Effector CD4-positive, alpha-beta T cell (primary cell): ENCODE measurements around the gene LPAR2.
"Not testable (repeated sequence)": the region's sequence is repeated elsewhere in the genome, so short reads cannot be mapped to it uniquely, and the experiment has no call there.

Experiments used
- DNase-seq: peaks from one replicate; pipeline ENCODE4 v3.0.0-alpha.2; 2020
- total RNA-seq: gene quantifications from one replicate; lab custom pipeline; 2026; lab: John Stamatoyannopoulos, UW

The LPAR2 gene
- 39.8 reads per million, percentile 63 among the genes with 10 or more reads in this experiment for total RNA-seq

GRCh38 chr19:19627621-19628500 is at the start of gene LPAR2:
Gene LPAR2, minus strand, starts transcription at chr19:19628220. Its CDS starts 945 bp downstream, at chr19:19627275.
- DNase-seq = peak; percentile 80

DNA sequence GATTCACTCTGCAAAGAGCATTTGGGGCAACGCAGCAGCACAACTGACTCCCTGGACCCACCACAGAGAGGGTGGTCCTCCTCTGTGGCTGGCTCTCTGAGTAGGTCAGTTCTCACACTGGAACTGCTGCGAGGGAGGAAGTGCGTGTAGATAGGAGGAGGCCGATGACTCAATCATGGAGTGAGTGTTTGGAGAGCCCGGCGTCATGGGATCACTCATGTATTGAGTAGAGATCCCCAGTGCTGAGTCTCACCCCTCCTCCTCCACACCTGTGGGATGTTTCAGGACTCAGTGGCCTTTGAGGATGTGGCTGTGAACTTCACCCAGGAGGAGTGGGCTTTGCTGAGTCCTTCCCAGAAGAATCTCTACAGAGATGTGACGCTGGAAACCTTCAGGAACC is 49.6 kb upstream of the LPAR2 start:
- no peak for DNase-seq

- DNase-seq = no peak
These were observed 46.3 kb upstream of the LPAR2 start for GRCh38 chr19:19674315-19674714.

DNA sequence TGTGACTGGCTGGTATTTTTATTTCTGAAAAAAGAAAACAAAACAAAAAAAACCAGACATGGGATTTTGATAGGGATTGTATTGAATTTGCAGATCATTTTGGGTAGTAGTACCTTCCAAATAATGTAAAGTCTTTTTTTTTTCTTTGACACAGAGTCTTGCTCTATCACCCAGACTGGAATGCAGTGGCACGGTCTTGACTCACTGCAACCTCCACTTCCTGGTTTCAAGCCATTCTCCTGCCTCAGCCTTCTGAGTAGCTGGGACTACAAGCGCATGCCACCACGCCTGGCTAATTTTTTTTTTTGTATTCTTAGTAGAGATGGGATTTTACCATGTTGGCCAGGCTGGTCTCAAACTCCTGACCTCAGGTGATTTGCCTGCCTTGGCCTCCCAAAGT is 44.8 kb upstream of the LPAR2 start:
- no peak for DNase-seq

DNA sequence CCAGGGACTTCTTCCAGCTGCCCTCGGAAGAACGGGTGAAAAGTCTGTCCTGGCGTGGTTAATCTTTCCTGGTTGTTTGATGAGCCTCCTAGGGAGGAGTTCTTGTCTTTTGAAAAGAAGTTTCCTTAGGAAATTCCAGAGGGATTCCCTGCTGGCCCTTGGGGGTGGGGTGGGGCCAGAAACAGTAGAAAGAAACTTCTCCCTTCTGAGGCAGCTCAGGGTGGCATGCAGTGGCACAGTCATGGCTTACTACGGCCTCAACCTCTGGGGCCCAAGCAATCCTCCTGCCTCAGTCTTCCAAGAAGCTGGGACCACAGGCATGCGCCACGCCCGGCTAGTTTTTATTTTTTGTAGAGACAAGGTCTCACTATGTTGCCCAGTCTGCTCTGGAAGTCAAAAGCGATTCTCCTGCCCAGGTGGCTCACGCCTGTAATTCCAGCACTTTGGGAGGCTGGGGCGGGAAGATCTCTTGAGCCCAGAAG is 42.1 kb upstream of the LPAR2 start:
- no peak for DNase-seq

GRCh38 chr19:19668230-19669012 is 40.4 kb upstream of the LPAR2 start, which contains the start of gene ZNF101:
Gene ZNF101, plus strand, starts transcription at chr19:19668839. Its CDS starts 125 bp downstream, at chr19:19668964.
- peak; percentile 91 for DNase-seq

- not testable (repeated sequence) for DNase-seq
These were observed 37.5 kb upstream of the LPAR2 start for GRCh38 chr19:19665420-19665948.

DNA sequence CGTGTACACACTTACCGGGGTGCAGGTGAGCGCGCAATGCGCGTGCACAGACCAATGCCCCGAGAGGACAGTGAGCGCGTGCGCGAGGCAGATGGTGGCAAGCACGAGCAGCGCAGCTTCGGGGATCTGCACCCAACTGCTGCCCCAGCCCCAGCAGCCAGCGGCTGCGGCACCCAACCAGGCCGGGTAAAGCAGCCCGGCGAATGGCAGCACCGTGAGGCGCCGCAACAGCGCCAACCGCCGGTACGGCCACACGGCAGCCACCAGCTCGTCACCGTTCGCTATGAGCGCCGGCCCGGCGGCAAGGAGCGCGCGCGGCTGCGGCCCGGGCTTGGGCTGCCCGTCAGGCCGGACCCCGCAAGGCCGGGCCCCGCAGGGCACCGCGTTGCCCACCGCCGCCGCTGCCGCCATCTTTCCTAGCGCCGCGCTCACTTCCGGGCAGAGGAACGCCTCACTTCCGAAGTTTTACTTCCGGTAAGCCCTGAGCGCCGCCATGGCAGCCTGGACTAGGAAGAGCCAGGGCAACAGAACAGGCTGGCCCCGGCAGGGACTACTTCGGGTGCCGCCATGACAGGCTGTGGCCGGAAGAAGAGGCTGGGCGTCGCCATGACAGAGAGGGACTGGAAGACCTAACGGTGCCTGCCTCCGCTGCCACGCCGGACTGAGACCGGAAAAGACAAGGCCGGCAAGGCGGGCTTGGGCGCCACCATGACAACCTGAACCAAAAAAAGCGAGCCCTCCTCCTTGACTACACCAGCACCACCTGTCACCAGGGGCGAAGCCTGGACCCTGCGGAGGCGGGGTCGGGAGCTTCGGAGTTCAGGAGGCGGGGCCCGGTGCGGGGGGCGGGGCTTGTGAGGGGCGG is 35.5 kb upstream of the LPAR2 start, which contains the start of gene ATP13A1:
Gene ATP13A1 (minus strand): TSS at position 421 of the 865 bp plus-strand sequence. CDS start 10 bp downstream, at position 411.
- peak; percentile 89 for DNase-seq

- no peak for DNase-seq
These were observed 34.8 kb upstream of the LPAR2 start for GRCh38 chr19:19662871-19663255.

GRCh38 chr19:19662344-19662743 is 34.3 kb upstream of the LPAR2 start:
- no peak for DNase-seq

DNA sequence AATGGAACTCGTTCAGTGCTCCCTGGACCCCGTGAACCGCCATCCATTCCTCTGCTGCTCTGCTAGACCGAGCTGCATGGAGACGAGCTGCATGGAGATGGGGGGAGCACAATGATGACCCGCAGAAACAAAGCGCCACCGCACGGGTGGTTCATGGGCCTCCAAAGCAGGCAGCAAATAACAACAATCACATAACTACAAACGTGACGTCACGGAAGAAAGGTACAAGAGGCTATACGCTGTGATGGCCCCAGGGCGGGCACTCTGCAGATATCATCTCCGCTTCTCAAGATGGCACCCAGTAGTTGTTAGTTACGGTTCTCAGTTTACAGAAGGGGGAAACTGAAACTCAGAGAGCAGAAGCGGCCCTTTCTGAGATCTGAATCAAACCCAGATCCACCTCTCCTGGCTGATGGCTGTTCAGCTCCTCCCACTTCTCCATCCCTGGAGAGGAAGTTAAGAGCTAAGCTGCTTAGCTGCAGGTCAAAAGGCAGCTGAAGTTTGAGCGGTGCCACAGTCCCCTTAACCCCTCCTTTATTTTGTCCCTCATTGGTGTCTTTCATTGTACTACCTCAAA is 33.7 kb upstream of the LPAR2 start:
- no peak for DNase-seq

GRCh38 chr19:19661141-19661674 is 33.2 kb upstream of the LPAR2 start:
- no peak for DNase-seq

- no peak for DNase-seq
These were observed 31.7 kb upstream of the LPAR2 start for GRCh38 chr19:19659646-19660245.

DNA sequence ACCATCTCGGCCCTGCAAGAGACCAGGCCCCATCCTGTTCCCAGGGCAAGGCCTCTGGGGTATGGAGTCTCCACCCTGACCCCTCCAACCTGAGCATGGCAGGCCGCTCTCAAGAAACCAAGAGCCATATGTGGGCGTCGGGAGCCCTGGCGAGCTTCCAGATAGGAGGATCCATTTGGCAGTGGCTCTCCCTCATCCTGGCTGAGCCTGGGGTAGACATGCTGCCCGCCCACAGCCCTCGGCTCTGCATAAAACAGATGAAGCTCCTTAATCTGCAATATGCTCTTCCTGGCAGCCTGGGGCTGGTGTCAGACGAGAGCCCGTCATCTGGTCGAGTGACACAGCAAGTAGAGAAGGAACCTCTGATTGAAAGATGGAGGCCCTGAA is 29.4 kb upstream of the LPAR2 start:
- no peak for DNase-seq

- DNase-seq = no peak
These were observed 28.7 kb upstream of the LPAR2 start for GRCh38 chr19:19656451-19657396.

- DNase-seq = no peak
These were observed 27.8 kb upstream of the LPAR2 start for GRCh38 chr19:19655641-19656343.

DNA sequence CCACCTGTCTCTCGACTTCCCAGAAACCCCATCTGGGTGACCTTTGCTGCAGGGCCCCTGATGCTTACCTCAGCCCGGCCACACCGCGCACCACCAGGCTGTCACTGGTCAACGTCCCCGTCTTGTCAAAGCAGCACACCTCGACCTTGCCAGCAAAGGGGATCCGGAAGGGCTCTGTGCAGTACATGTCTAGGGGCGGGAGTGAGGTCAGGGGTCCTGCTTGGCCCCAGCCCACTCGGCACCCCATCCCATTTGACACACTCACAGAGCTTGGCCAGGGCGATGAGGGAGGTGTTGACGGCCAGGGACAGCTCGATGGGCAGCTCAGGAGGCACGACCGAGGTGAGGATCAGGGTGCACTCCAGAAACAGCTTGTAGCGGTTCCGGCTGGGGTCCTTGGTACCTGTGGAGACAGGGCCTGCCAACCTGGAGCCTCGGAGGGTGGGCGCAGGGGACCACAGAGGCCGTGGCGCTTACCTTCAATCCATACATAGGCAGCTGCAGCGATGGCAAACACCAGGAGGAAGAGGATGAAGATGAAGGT is 27.1 kb upstream of the LPAR2 start:
- DNase-seq = no peak

DNA sequence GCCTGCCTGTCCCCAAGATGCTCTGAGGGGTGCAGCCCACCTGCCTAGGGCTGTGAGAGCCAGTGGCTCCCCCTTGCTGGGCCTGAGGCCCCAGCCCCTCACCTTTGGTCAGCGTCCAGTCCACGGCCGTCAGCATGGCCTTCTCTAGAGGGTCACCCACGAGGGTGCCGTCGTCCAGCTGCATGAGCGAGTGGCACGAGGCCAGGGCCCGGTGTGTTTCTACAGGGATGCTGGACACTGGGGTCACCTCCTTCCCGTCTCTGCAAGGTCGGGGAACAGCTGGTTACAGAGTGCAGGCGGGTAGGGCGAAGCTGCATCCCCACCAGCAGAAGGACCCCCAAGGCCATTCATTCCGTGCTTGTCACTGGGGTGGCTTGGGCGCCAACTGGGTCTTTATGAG is 26.4 kb upstream of the LPAR2 start:
- no peak for DNase-seq
